PFSK-1 (cell line): ENCODE measurements around the gene GPC6.

ENCODE experiments used
- FOXP2 ChIP-seq: optimal IDR thresholded peaks from 2 replicates; pipeline ENCODE3; 2011; ENCODE audit warnings: borderline replicate concordance, control low read depth, inconsistent platforms; ENCODE audit not compliant: insufficient read depth; ENCODE audit errors: extremely low read length, extremely low read depth
- POLR2AphosphoS5 ChIP-seq: IDR thresholded peaks from 2 replicates; pipeline ENCODE4 v1.6.1; 2012; ENCODE audit warnings: low read depth, mild to moderate bottlenecking, control low read depth, low read length, moderate library complexity
- SIN3A ChIP-seq: IDR thresholded peaks from 2 replicates; pipeline ENCODE4 v1.6.1; 2012; ENCODE audit warnings: mild to moderate bottlenecking, low read length, moderate library complexity, borderline replicate concordance; ENCODE audit not compliant: insufficient read depth
- TAF1 ChIP-seq: IDR thresholded peaks from 2 replicates; pipeline ENCODE4 v1.6.1; 2012; ENCODE audit warnings: low read length, control low read depth, borderline replicate concordance; ENCODE audit not compliant: insufficient read depth
- TF ChIP-seq, protein P1 (sequence below), 2 experiments: IDR thresholded peaks; 2 replicates each; pipeline versions ENCODE4 v1.6.1 to v1.8.0; 2011 to 2012; ENCODE audit warnings: low read depth in 2 of 2, low read length in 2 of 2, control low read depth in 1 of 2, inconsistent platforms in 1 of 2, mild to moderate bottlenecking in 1 of 2, moderate library complexity in 1 of 2; ENCODE audit not compliant: insufficient read depth in 1 of 2

The GPC6 gene

DNA sequence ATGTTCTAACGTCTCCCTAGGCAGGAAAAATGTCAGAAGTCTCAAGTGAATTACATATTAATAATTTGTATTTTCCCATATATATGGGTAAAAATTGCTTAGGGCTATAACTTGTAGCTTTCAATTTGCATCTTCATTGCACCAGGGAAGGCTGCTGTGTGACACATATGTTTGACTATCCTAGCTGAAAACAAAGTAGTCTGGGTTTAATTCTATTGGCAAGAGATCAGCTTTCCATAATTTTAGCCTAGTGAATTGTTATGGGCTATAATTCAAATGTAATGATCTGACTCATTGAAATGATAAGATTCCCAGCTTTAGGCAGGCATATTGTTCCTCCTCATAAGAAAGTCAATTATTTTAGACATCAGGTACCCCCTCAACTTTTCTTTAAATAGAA lies 699.8 kb downstream of the GPC6 start:
- no peak for TF ChIP-seq TAF1
- TF ChIP-seq SIN3A, result no peak
- no peak for TF ChIP-seq POLR2AphosphoS5
- no peak for TF ChIP-seq FOXP2
- TF ChIP-seq, protein P1, sequence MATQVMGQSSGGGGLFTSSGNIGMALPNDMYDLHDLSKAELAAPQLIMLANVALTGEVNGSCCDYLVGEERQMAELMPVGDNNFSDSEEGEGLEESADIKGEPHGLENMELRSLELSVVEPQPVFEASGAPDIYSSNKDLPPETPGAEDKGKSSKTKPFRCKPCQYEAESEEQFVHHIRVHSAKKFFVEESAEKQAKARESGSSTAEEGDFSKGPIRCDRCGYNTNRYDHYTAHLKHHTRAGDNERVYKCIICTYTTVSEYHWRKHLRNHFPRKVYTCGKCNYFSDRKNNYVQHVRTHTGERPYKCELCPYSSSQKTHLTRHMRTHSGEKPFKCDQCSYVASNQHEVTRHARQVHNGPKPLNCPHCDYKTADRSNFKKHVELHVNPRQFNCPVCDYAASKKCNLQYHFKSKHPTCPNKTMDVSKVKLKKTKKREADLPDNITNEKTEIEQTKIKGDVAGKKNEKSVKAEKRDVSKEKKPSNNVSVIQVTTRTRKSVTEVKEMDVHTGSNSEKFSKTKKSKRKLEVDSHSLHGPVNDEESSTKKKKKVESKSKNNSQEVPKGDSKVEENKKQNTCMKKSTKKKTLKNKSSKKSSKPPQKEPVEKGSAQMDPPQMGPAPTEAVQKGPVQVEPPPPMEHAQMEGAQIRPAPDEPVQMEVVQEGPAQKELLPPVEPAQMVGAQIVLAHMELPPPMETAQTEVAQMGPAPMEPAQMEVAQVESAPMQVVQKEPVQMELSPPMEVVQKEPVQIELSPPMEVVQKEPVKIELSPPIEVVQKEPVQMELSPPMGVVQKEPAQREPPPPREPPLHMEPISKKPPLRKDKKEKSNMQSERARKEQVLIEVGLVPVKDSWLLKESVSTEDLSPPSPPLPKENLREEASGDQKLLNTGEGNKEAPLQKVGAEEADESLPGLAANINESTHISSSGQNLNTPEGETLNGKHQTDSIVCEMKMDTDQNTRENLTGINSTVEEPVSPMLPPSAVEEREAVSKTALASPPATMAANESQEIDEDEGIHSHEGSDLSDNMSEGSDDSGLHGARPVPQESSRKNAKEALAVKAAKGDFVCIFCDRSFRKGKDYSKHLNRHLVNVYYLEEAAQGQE (IDR thresholded peaks at IDR 0.05; ENCODE audit: insufficient read depth in 1 of 2, low read depth in 2 of 2, low read length in 2 of 2), result no peak

- TF ChIP-seq FOXP2 (no peak), POLR2AphosphoS5 (no peak), SIN3A (no peak)
Observed at GRCh38 chr13:93927431-93927830, 700.8 kb downstream of the GPC6 start.

DNA sequence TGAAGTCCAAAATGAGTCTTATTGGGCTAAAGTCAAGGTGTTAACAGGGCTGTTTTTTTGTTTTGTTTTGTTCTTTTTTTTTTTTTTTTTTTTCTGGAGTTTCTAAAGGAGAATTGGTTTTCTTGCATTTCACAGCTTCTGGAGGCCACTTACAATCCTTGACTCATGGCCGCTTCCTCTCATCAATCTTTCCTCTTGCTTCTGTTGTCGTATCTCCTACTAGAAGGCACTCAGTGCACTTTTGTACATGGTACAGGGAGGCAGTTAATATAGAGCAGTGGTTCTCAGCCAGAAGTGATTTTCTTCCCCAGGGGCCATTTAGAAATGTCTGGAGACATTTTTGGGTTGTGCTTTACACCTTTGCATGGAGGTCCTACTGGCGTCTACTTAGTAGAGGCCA lies 706.3 kb downstream of the GPC6 start:
- TF ChIP-seq TAF1 (no peak), POLR2AphosphoS5 (no peak), FOXP2 (no peak), SIN3A (no peak)
- TF ChIP-seq, protein P1 (IDR thresholded peaks at IDR 0.05; ENCODE audit: insufficient read depth in 1 of 2, low read depth in 2 of 2, low read length in 2 of 2), result no peak

GRCh38 chr13:93936901-93937300 lies 710.3 kb downstream of the GPC6 start:
- TF ChIP-seq POLR2AphosphoS5, result no peak
- TF ChIP-seq TAF1, result no peak
- TF ChIP-seq, protein P1 (IDR thresholded peaks at IDR 0.05; ENCODE audit: insufficient read depth in 1 of 2, low read depth in 2 of 2, low read length in 2 of 2), result no peak
- TF ChIP-seq SIN3A, result no peak

GRCh38 chr13:93941444-93941843 lies 714.8 kb downstream of the GPC6 start:
- TF ChIP-seq FOXP2 (no peak), POLR2AphosphoS5 (no peak), SIN3A (no peak), TAF1 (no peak)
- TF ChIP-seq, protein P1 (IDR thresholded peaks at IDR 0.05; ENCODE audit: insufficient read depth in 1 of 2, low read depth in 2 of 2, low read length in 2 of 2), result no peak
